H1 (cell line): ENCODE results near the gene PRIMPOL. TPM values are rescaled to one million over a fixed set of nuclear protein-coding genes. Genes with fewer than 3 reads are reported as not detected.

ENCODE experiments used
- CTCF ChIA-PET: fragments of 300-600 bp; sonication (Branson Sonifier 250); formaldehyde crosslinking; loops from one replicate; lab custom pipeline; 2021; ENCODE audit not compliant: partially characterized antibody; lab: Charles Lee
- POLR2A ChIA-PET: fragments of 300-600 bp; sonication (Branson Sonifier 250); formaldehyde crosslinking; loops from one replicate; lab custom pipeline; 2021; ENCODE audit warnings: inconsistent platforms; ENCODE audit not compliant: partially characterized antibody; lab: Charles Lee
- DNase-seq, 2 experiments: peaks; one replicate each; pipeline versions ENCODE4 v3.0.0 to v3.0.0-alpha.2; 2010 to 2022; ENCODE audit warnings: low spot score in 2 of 2, low read depth in 1 of 2, mixed read lengths in 1 of 2
- FAIRE-seq: peaks from 2 replicates; lab custom pipeline; 2011; peaks lifted over from hg19 to GRCh38; lab: Jason Lieb, UNC
- H2AFZ ChIP-seq: 2 replicates; pipeline ENCODE4 v1.8.1; 2012; ENCODE audit warnings: low read length, inconsistent platforms
- H2AK5ac ChIP-seq: 2 replicates; pipeline ENCODE4 v1.6.1; 2013; ENCODE audit warnings: low read depth, low read length
- H2BK120ac ChIP-seq: replicated peaks from 2 replicates; pipeline ENCODE3; 2013; ENCODE audit warnings: low read depth, low read length, inconsistent platforms
- H2BK12ac ChIP-seq: 2 replicates; pipeline ENCODE4 v1.6.1; 2013; ENCODE audit warnings: low read depth, low read length
- H2BK15ac ChIP-seq: 2 replicates; pipeline ENCODE4 v1.6.1; 2013; ENCODE audit warnings: low read length
- H2BK20ac ChIP-seq: 2 replicates; pipeline ENCODE4 v1.6.1; 2013; ENCODE audit warnings: low read length
- H2BK5ac ChIP-seq: 2 replicates; pipeline ENCODE4 v1.6.1; 2013; ENCODE audit warnings: low read depth, low read length
- H3K14ac ChIP-seq: 2 replicates; pipeline ENCODE4 v1.6.1; 2013; ENCODE audit warnings: inconsistent platforms; ENCODE audit not compliant: insufficient read length
- H3K18ac ChIP-seq: 2 replicates; pipeline ENCODE4 v1.6.1; 2013; ENCODE audit warnings: low read length; ENCODE audit errors: extremely low read depth
- H3K23ac ChIP-seq: 2 replicates; pipeline ENCODE4 v1.6.1; 2013; ENCODE audit warnings: inconsistent platforms; ENCODE audit not compliant: insufficient read length
- H3K23me2 ChIP-seq: 2 replicates; pipeline ENCODE4 v1.6.1; 2013; ENCODE audit warnings: low read depth, low read length
- H3K27ac ChIP-seq: 2 replicates; pipeline ENCODE4 v1.6.1; 2011; ENCODE audit warnings: low read depth, low read length, inconsistent platforms
- H3K27me3 ChIP-seq, 4 experiments: replicated peaks in 1 of 4; 1 replicate in 1 of 4; 2 replicates in 3 of 4; pipeline versions ENCODE4 v1.6.1 to v1.8.1; 2011 to 2013; ENCODE audit warnings: low read length in 3 of 4, mild to moderate bottlenecking in 3 of 4, inconsistent platforms in 2 of 4, mixed read lengths in 2 of 4, moderate library complexity in 1 of 4; ENCODE audit not compliant: control insufficient read depth in 3 of 4, insufficient read depth in 3 of 4; ENCODE audit errors: extremely low read depth in 1 of 4
- H3K36me3 ChIP-seq, 4 experiments: 2 replicates each; pipeline versions ENCODE4 v1.6.1 to v1.8.1; 2011 to 2013; ENCODE audit warnings: mild to moderate bottlenecking in 4 of 4, low read length in 3 of 4, moderate library complexity in 2 of 4, control low read depth in 1 of 4, inconsistent platforms in 1 of 4; ENCODE audit not compliant: insufficient read depth in 4 of 4, control insufficient read depth in 2 of 4
- H3K4ac ChIP-seq: replicated peaks from 2 replicates; pipeline ENCODE3; 2013; ENCODE audit warnings: low read length, low read depth, mixed read lengths, inconsistent platforms; ENCODE audit not compliant: insufficient read length
- H3K4me1 ChIP-seq, 4 experiments: replicated peaks in 1 of 4; 1 replicate in 1 of 4; 2 replicates in 3 of 4; pipeline versions ENCODE4 v1.6.1 to v1.8.1; 2011 to 2013; ENCODE audit warnings: low read length in 3 of 4, inconsistent platforms in 2 of 4, mixed read lengths in 1 of 4; ENCODE audit not compliant: insufficient read depth in 4 of 4, control insufficient read depth in 3 of 4
- H3K4me2 ChIP-seq, 2 experiments: 2 replicates each; pipeline versions ENCODE4 v1.6.1 to v1.8.1; 2011 to 2013; ENCODE audit warnings: low read depth in 2 of 2, low read length in 2 of 2, control low read depth in 1 of 2, inconsistent platforms in 1 of 2, mild to moderate bottlenecking in 1 of 2; ENCODE audit not compliant: insufficient read depth in 1 of 2
- H3K4me3 ChIP-seq, 4 experiments: fragments of 200-600, 300-600 bp in 1 of 4; sonication (generic), shearing (Covaris generic), sonication (Bioruptor Twin) in 1 of 4; 2 replicates each; pipeline versions ENCODE4 v1.5.1 to v1.8.1; 2011 to 2016; ENCODE audit warnings: low read length in 4 of 4, low read depth in 3 of 4, control low read depth in 2 of 4, inconsistent platforms in 2 of 4, mild to moderate bottlenecking in 2 of 4, mixed read lengths in 1 of 4, moderate library complexity in 1 of 4; ENCODE audit not compliant: insufficient read depth in 2 of 4; ENCODE audit errors: extremely low read depth in 1 of 4
- H3K56ac ChIP-seq: replicated peaks from 2 replicates; pipeline ENCODE3; 2013; ENCODE audit warnings: low read depth, mild to moderate bottlenecking, mixed read lengths, low read length, inconsistent platforms; ENCODE audit not compliant: insufficient read length
- H3K79me1 ChIP-seq: 2 replicates; pipeline ENCODE4 v1.6.1; 2013; ENCODE audit warnings: low read depth, low read length, control low read depth
- H3K79me2 ChIP-seq, 2 experiments: 2 replicates each; pipeline versions ENCODE4 v1.6.1 to v1.8.1; 2012 to 2013; ENCODE audit warnings: low read length in 2 of 2, mild to moderate bottlenecking in 2 of 2, inconsistent platforms in 1 of 2; ENCODE audit not compliant: insufficient read depth in 2 of 2, control insufficient read depth in 1 of 2
- H3K9ac ChIP-seq, 4 experiments: replicated peaks in 1 of 4; 1 replicate in 1 of 4; 2 replicates in 3 of 4; pipeline versions ENCODE4 v1.6.1 to v1.8.1; 2011 to 2013; ENCODE audit warnings: low read depth in 3 of 4, low read length in 3 of 4, control low read depth in 2 of 4, mild to moderate bottlenecking in 2 of 4, moderate library complexity in 2 of 4, inconsistent platforms in 1 of 4; ENCODE audit errors: extremely low read depth in 1 of 4
- H3K9me3 ChIP-seq, 2 experiments: 2 replicates each; pipeline versions ENCODE4 v1.6.1 to v1.8.1; 2012 to 2013; ENCODE audit warnings: mild to moderate bottlenecking in 2 of 2, moderate library complexity in 2 of 2, control low read depth in 1 of 2, inconsistent platforms in 1 of 2, low read depth in 1 of 2, low read length in 1 of 2, mixed read lengths in 1 of 2; ENCODE audit not compliant: insufficient read depth in 2 of 2
- H4K20me1 ChIP-seq, 2 experiments: replicated peaks in 1 of 2; 2 replicates each; pipeline versions ENCODE3 to v1.8.1; 2011 to 2013; ENCODE audit warnings: inconsistent platforms in 2 of 2, low read length in 2 of 2, mild to moderate bottlenecking in 1 of 2; ENCODE audit not compliant: insufficient read depth in 2 of 2, control insufficient read depth in 1 of 2
- H4K5ac ChIP-seq: 2 replicates; pipeline ENCODE4 v1.6.1; 2013; ENCODE audit warnings: low read length, low read depth, mixed read lengths, inconsistent platforms; ENCODE audit not compliant: insufficient read length
- H4K8ac ChIP-seq: 2 replicates; pipeline ENCODE4 v1.8.0; 2013; ENCODE audit warnings: mild to moderate bottlenecking, moderate library complexity, low read length, inconsistent platforms; ENCODE audit not compliant: insufficient read depth; ENCODE audit errors: extremely low read depth
- H4K91ac ChIP-seq: replicated peaks from 2 replicates; pipeline ENCODE3; 2013; ENCODE audit warnings: low read length, mixed read lengths, inconsistent platforms; ENCODE audit not compliant: insufficient read length
- WGBS, 2 experiments: shearing (Covaris generic) in 1 of 2; methylation state at CpG; one replicate each; pipeline versions ENCODE4 v1.1.6 to v1.1.7; 2013 to 2015; ENCODE audit warnings: low lambda C conversion rate in 2 of 2, mixed read lengths in 2 of 2, inconsistent platforms in 1 of 2, low coverage in 1 of 2, missing lambda C conversion rate in 1 of 2; ENCODE audit not compliant: insufficient replicate concordance in 2 of 2, insufficient coverage in 1 of 2, insufficient read length in 1 of 2; ENCODE audit errors: extremely low coverage in 1 of 2, missing lambda C conversion rate in 1 of 2; 5-methylcytosine and 5-hydroxymethylcytosine counted together
- polyA plus RNA-seq, 7 experiments: library from polyadenylated mRNA; depleted of rRNA in 3 of 7; stranded (reverse) in 5 of 7; unstranded in 2 of 7; fragments of >200 nt in 5 of 7; fragments of 200-250 nt in 2 of 7; gene quantifications; 1 replicate in 5 of 7; 2 replicates in 1 of 7; 4 replicates in 1 of 7; pipeline versions ENCODE4 v1.2.1 to v1.2.3, GENCODE V29; 2011 to 2013; ENCODE audit warnings: missing spikeins in 2 of 7, mixed read lengths in 2 of 7
- total RNA-seq: library from RNA; stranded (reverse); fragmentation: NEBNext Ultra II Directional; extraction: Animal tissue kit (Norgen Biotek cat#: 25700); gene quantifications from 2 replicates; pipeline ENCODE4 v1.2.1, GENCODE V29; 2021

Gene PRIMPOL
- total and polyA plus RNA-seq, 2 of the 8 experiments (the other 6 are each of a cell fraction or from before 2014, with no cell fraction given), result 4.4 to 6.7 TPM

GRCh38 chr4:184624972-184625554 is 24.5 kb upstream of the PRIMPOL start:
- H3K9me3 ChIP-seq, result no peaks in the 10 kb centered on the region
- H3K79me2 ChIP-seq, result no peaks in the 10 kb centered on the region
- no peaks in the 10 kb centered on the region for H3K27me3 ChIP-seq
- H3K4me2 ChIP-seq, result no peak overlapping the region
- no peak overlapping the region for H2BK5ac ChIP-seq
- H3K56ac ChIP-seq, result no peak overlapping the region
- H2BK15ac ChIP-seq, result no peak overlapping the region
- peaks cover 0 to 12% (median 9%) of the 10 kb centered on the region in 4 experiments; a peak in 4 of 8 replicates for H3K36me3 ChIP-seq
- peaks cover 2 to 15% (median 7%) of the 10 kb centered on the region in 4 experiments; a peak in 6 of 7 replicates for H3K4me1 ChIP-seq
- ChIA-PET CTCF (interaction anchor here (1.0 kb wide), 1 partner anchor 362 kb away, joined by 3 read pairs; no protein-coding TSS in a partner anchor), POLR2A (interaction anchor here (0.9 to 2.0 kb wide), 2 partner anchors 8 to 268 kb away, joined by 3 to 14 read pairs; no protein-coding TSS in a partner anchor)
- peak overlapping the region; percentile 65 for H2BK120ac ChIP-seq
- H2AFZ ChIP-seq, result no peak overlapping the region
- peak overlapping the region; percentile 65; the same call in 1 of the 2 replicates for H3K27ac ChIP-seq
- no peak overlapping the region for H4K5ac ChIP-seq
- no peak overlapping the region for H3K4ac ChIP-seq
- peak overlapping the region; percentile 69 for H4K91ac ChIP-seq
- no peak overlapping the region; the same call in 1 of the 2 replicates for H3K18ac ChIP-seq
- WGBS, 2 experiments, result 96% methylated on average over 7 of the region's 7 CpGs; no CpG with 5 or more reads in 1 of the 2 experiments
- H2AK5ac ChIP-seq, result no peak overlapping the region; the same call in 1 of the 2 replicates
- no peak overlapping the region for H3K23ac ChIP-seq
- H3K14ac ChIP-seq, result no peak overlapping the region
- peak overlapping the region; percentile 46; the same call in 1 of the 2 replicates for H2BK12ac ChIP-seq
- 0 out of 7 replicates have a peak overlapping the region, but pooled peaks of 1 of the 4 experiments have one; percentile 23 for H3K9ac ChIP-seq
- H4K20me1 ChIP-seq, result peaks cover 0 to 2% of the 10 kb centered on the region in 2 experiments
- FAIRE-seq, result no peak
- no peaks in the 10 kb centered on the region for H3K23me2 ChIP-seq
- peak overlapping the region; percentile 36; the same call in 1 of the 2 replicates for H2BK20ac ChIP-seq
- H3K4me3 ChIP-seq, result peak overlapping the region in 1 of 4 experiments; percentile 35; a peak in 1 of 8 replicates
- no peak overlapping the region for H4K8ac ChIP-seq
- no peaks in the 10 kb centered on the region for H3K79me1 ChIP-seq
- DNase-seq, result no peak
